Erythroblast (primary cell): ENCODE data around the gene KLF4.
"Not testable (repeated sequence)": the region's sequence is repeated elsewhere in the genome, so short reads cannot be mapped to it uniquely, and the experiment has no call there.

ENCODE experiments used
- DNase-seq, 2 experiments: peaks; one replicate each; lab custom pipeline; 2025; lab: John Stamatoyannopoulos, UW
- GATA1 ChIP-seq: IDR thresholded peaks from 2 replicates; pipeline ENCODE4 v1.6.1; 2011; ENCODE audit warnings: low read depth, mild to moderate bottlenecking, control low read depth, low read length, moderate library complexity
- POLR2A ChIP-seq: IDR thresholded peaks from 2 replicates; pipeline ENCODE4 v1.6.1; 2011; ENCODE audit warnings: mild to moderate bottlenecking, low read length

Gene KLF4

GRCh38 chr9:107489687-107490605, at the start of gene KLF4:
KLF4 (minus strand) TSS chr9:107489769; CDS start chr9:107489172, 597 bp downstream.
- peak; percentile 87 to 92 for DNase-seq
- TF ChIP-seq POLR2A = no peak
- TF ChIP-seq GATA1 = no peak

GRCh38 chr9:107536462-107536861, 46.9 kb upstream of the KLF4 start:
- TF ChIP-seq GATA1 = no peak
- TF ChIP-seq POLR2A = no peak
- DNase-seq = no peak

- DNase-seq = no peak
- no peak for TF ChIP-seq GATA1
- no peak for TF ChIP-seq POLR2A
Observed at GRCh38 chr9:107534510-107535078, 45.0 kb upstream of the KLF4 start.

- no peak for TF ChIP-seq GATA1
- no peak for TF ChIP-seq POLR2A
- DNase-seq = no peak
Observed at GRCh38 chr9:107530679-107531078, 41.1 kb upstream of the KLF4 start.

- no peak for TF ChIP-seq POLR2A
- no peak for TF ChIP-seq GATA1
- DNase-seq = no peak
Observed at GRCh38 chr9:107528686-107529085, 39.1 kb upstream of the KLF4 start.

GRCh38 chr9:107523539-107523938, 34.0 kb upstream of the KLF4 start:
- TF ChIP-seq GATA1 = no peak
- no peak for TF ChIP-seq POLR2A
- DNase-seq = no peak

- TF ChIP-seq POLR2A = no peak
- TF ChIP-seq GATA1 = no peak
- DNase-seq = no peak
Observed at GRCh38 chr9:107520186-107520585, 30.6 kb upstream of the KLF4 start.

GRCh38 chr9:107518037-107518807, 28.7 kb upstream of the KLF4 start:
- TF ChIP-seq GATA1 (no peak), POLR2A (no peak)
- DNase-seq = no peak

- DNase-seq = no peak
- TF ChIP-seq GATA1 (no peak), POLR2A (no peak)
Observed at GRCh38 chr9:107513464-107514100, 24.0 kb upstream of the KLF4 start.

GRCh38 chr9:107504585-107505455, 15.3 kb upstream of the KLF4 start:
- DNase-seq = no peak
- TF ChIP-seq POLR2A (no peak), GATA1 (no peak)

GRCh38 chr9:107502464-107502863, 12.9 kb upstream of the KLF4 start:
- DNase-seq = no peak
- TF ChIP-seq POLR2A (no peak), GATA1 (no peak)

GRCh38 chr9:107500421-107501200, 11.0 kb upstream of the KLF4 start:
- not testable (repeated sequence) for DNase-seq
